SK-N-SH treated with all-trans-retinoic acid at 6 μM for 48 hours (cell line): ENCODE data around the gene PBX1.

Experiments used
- ATAC-seq: fragments of 200-7000 bp; cut with Tn5 transposase; 3 replicates; pipeline ENCODE4 v1.9.1; 2020; ENCODE audit warnings: mild to moderate bottlenecking, moderate library complexity
- ARNTL ChIP-seq: fragments of 450-650 bp; formaldehyde crosslinking; IDR thresholded peaks from 2 replicates; pipeline ENCODE4 v1.5.0; 2020; ENCODE audit warnings: low read depth, mild to moderate bottlenecking, moderate library complexity, borderline replicate concordance
- BACH2 ChIP-seq: fragments of 250-450 bp; sonication (Bioruptor Pico); IDR thresholded peaks from 2 replicates; pipeline ENCODE4 v1.9.0; 2021; ENCODE audit warnings: mild to moderate bottlenecking, borderline replicate concordance
- CSDC2 ChIP-seq: fragments of 250-450 bp; sonication (Bioruptor Pico); IDR thresholded peaks from 2 replicates; pipeline ENCODE4 v1.5.0; 2020; ENCODE audit warnings: mild to moderate bottlenecking, moderate library complexity
- CSRNP3 ChIP-seq: fragments of 250-450 bp; sonication (Bioruptor Pico); IDR thresholded peaks from 2 replicates; pipeline ENCODE4 v1.5.1; 2021; ENCODE audit warnings: mild to moderate bottlenecking, moderate library complexity
- ESRRG ChIP-seq: fragments of 250-450 bp; sonication (Bioruptor Pico); IDR thresholded peaks from 2 replicates; pipeline ENCODE4 v1.6.1; 2021; ENCODE audit warnings: mild to moderate bottlenecking
- GLIS3 ChIP-seq: fragments of 250-450 bp; sonication (Bioruptor Pico); IDR thresholded peaks from 2 replicates; pipeline ENCODE4 v1.5.0; 2020; ENCODE audit warnings: mild to moderate bottlenecking, moderate library complexity
- ISL1 ChIP-seq: fragments of 250-450 bp; sonication (Bioruptor Pico); IDR thresholded peaks from 2 replicates; pipeline ENCODE4 v2.1.2; 2022; ENCODE audit warnings: mild to moderate bottlenecking, moderate library complexity
- OSR1 ChIP-seq: fragments of 250-450 bp; sonication (Bioruptor Pico); IDR thresholded peaks from 2 replicates; pipeline ENCODE4 v1.8.0; 2022; ENCODE audit warnings: moderate library complexity, mild to moderate bottlenecking, inconsistent platforms
- PPARA ChIP-seq: fragments of 250-450 bp; sonication (Bioruptor Pico); IDR thresholded peaks from 2 replicates; pipeline ENCODE4 v1.5.0; 2020; ENCODE audit warnings: mild to moderate bottlenecking, borderline replicate concordance
- RARB ChIP-seq: fragments of 250-450 bp; sonication (Bioruptor Pico); IDR thresholded peaks from 2 replicates; pipeline ENCODE4 v1.8.0; 2021; ENCODE audit warnings: mild to moderate bottlenecking, moderate library complexity
- TOX ChIP-seq: fragments of 250-450 bp; sonication (Bioruptor Pico); IDR thresholded peaks from 2 replicates; pipeline ENCODE4 v1.8.0; 2021; ENCODE audit warnings: mild to moderate bottlenecking, moderate library complexity, borderline replicate concordance
- ZC3H10 ChIP-seq: fragments of 250-450 bp; sonication (Bioruptor Pico); IDR thresholded peaks from 2 replicates; pipeline ENCODE4 v1.5.1; 2021; ENCODE audit warnings: mild to moderate bottlenecking, moderate library complexity
- ZFP3 ChIP-seq: fragments of 250-450 bp; sonication (Bioruptor Pico); IDR thresholded peaks from 2 replicates; pipeline ENCODE4 v1.5.0; 2020; ENCODE audit warnings: mild to moderate bottlenecking, moderate library complexity
- ZFP30 ChIP-seq: fragments of 450-650 bp; formaldehyde crosslinking; IDR thresholded peaks from 2 replicates; pipeline ENCODE4 v1.5.0; 2022; ENCODE audit warnings: mild to moderate bottlenecking, moderate library complexity
- ZNF565 ChIP-seq: fragments of 450-650 bp; formaldehyde crosslinking; conservative IDR thresholded peaks from 2 replicates; pipeline ENCODE4 v1.5.0; 2020; ENCODE audit warnings: low read depth, mild to moderate bottlenecking, moderate library complexity
- ZNF70 ChIP-seq: fragments of 450-650 bp; formaldehyde crosslinking; IDR thresholded peaks from 2 replicates; pipeline ENCODE4 v1.5.0; 2020; ENCODE audit warnings: mild to moderate bottlenecking, moderate library complexity
- ZNF8 ChIP-seq: fragments of 450-650 bp; formaldehyde crosslinking; IDR thresholded peaks from 2 replicates; pipeline ENCODE4 v1.5.0; 2020; ENCODE audit warnings: mild to moderate bottlenecking, moderate library complexity
- TF ChIP-seq, protein P1 (sequence below): fragments of 250-450 bp; sonication (Bioruptor Pico); IDR thresholded peaks from 2 replicates; pipeline ENCODE4 v1.8.0; 2021; ENCODE audit warnings: low read depth, mild to moderate bottlenecking, moderate library complexity, borderline replicate concordance
- TF ChIP-seq, protein P2 (sequence below): fragments of 250-450 bp; sonication (Bioruptor Pico); IDR thresholded peaks from 2 replicates; pipeline ENCODE4 v1.8.0; 2020; ENCODE audit warnings: mild to moderate bottlenecking, moderate library complexity, borderline replicate concordance
- TF ChIP-seq, protein P3 (sequence below): fragments of 250-450 bp; sonication (Bioruptor Pico); IDR thresholded peaks from 2 replicates; pipeline ENCODE4 v1.5.1; 2020; ENCODE audit warnings: low read depth, mild to moderate bottlenecking, moderate library complexity
- TF ChIP-seq, protein P4 (sequence below): fragments of 250-450 bp; sonication (Bioruptor Pico); IDR thresholded peaks from 2 replicates; pipeline ENCODE4 v1.5.0; 2020; ENCODE audit warnings: mild to moderate bottlenecking, moderate library complexity

The PBX1 gene

GRCh38 chr1:164836614-164837018, 277.6 kb downstream of the PBX1 start (continued):
- TF ChIP-seq, protein P1, sequence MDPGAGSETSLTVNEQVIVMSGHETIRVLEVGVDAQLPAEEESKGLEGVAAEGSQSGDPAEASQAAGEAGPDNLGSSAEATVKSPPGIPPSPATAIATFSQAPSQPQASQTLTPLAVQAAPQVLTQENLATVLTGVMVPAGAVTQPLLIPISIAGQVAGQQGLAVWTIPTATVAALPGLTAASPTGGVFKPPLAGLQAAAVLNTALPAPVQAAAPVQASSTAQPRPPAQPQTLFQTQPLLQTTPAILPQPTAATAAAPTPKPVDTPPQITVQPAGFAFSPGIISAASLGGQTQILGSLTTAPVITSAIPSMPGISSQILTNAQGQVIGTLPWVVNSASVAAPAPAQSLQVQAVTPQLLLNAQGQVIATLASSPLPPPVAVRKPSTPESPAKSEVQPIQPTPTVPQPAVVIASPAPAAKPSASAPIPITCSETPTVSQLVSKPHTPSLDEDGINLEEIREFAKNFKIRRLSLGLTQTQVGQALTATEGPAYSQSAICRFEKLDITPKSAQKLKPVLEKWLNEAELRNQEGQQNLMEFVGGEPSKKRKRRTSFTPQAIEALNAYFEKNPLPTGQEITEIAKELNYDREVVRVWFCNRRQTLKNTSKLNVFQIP (CRISPR knock-in tag): no peak
- TF ChIP-seq ZNF8 (CRISPR knock-in tag): no peak
- TF ChIP-seq, protein P2, sequence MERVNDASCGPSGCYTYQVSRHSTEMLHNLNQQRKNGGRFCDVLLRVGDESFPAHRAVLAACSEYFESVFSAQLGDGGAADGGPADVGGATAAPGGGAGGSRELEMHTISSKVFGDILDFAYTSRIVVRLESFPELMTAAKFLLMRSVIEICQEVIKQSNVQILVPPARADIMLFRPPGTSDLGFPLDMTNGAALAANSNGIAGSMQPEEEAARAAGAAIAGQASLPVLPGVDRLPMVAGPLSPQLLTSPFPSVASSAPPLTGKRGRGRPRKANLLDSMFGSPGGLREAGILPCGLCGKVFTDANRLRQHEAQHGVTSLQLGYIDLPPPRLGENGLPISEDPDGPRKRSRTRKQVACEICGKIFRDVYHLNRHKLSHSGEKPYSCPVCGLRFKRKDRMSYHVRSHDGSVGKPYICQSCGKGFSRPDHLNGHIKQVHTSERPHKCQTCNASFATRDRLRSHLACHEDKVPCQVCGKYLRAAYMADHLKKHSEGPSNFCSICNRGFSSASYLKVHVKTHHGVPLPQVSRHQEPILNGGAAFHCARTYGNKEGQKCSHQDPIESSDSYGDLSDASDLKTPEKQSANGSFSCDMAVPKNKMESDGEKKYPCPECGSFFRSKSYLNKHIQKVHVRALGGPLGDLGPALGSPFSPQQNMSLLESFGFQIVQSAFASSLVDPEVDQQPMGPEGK (CRISPR knock-in tag): no peak

DNA sequence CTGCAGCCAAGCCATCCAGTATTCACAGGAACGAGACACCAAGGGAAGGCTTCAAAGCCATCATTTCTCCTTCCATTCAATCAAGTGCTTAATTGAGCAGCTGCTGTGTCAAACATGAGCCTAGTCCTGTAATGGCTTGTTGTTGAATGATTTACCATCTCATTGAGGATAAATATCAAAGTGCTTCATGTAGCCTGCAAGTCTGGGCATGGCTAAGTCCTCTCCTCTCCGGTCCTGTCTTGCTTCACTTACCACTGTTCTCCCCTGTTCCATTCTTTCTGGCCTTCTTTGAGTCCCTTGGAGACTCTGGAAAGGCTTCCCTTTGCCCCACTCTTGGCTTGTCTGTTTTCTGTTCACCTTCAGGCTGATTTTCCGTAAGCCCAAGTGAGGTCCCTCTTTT, 279.8 kb downstream of the PBX1 start:
- TF ChIP-seq ZNF565 (CRISPR knock-in tag) (no peak), GLIS3 (CRISPR knock-in tag) (no peak), ZNF70 (CRISPR knock-in tag) (no peak), OSR1 (CRISPR knock-in tag) (no peak)
- TF ChIP-seq, protein P3, sequence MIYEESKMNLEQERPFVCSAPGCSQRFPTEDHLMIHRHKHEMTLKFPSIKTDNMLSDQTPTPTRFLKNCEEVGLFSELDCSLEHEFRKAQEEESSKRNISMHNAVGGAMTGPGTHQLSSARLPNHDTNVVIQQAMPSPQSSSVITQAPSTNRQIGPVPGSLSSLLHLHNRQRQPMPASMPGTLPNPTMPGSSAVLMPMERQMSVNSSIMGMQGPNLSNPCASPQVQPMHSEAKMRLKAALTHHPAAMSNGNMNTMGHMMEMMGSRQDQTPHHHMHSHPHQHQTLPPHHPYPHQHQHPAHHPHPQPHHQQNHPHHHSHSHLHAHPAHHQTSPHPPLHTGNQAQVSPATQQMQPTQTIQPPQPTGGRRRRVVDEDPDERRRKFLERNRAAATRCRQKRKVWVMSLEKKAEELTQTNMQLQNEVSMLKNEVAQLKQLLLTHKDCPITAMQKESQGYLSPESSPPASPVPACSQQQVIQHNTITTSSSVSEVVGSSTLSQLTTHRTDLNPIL (CRISPR knock-in tag): no peak
- TF ChIP-seq, protein P2 (CRISPR knock-in tag): no peak
- ATAC-seq: no peak

GRCh38 chr1:164840936-164841335, 282.0 kb downstream of the PBX1 start:
- no peak for ATAC-seq
- TF ChIP-seq BACH2: no peak
- no peak for TF ChIP-seq ZC3H10
- TF ChIP-seq GLIS3 (CRISPR knock-in tag): no peak
- TF ChIP-seq, protein P4, sequence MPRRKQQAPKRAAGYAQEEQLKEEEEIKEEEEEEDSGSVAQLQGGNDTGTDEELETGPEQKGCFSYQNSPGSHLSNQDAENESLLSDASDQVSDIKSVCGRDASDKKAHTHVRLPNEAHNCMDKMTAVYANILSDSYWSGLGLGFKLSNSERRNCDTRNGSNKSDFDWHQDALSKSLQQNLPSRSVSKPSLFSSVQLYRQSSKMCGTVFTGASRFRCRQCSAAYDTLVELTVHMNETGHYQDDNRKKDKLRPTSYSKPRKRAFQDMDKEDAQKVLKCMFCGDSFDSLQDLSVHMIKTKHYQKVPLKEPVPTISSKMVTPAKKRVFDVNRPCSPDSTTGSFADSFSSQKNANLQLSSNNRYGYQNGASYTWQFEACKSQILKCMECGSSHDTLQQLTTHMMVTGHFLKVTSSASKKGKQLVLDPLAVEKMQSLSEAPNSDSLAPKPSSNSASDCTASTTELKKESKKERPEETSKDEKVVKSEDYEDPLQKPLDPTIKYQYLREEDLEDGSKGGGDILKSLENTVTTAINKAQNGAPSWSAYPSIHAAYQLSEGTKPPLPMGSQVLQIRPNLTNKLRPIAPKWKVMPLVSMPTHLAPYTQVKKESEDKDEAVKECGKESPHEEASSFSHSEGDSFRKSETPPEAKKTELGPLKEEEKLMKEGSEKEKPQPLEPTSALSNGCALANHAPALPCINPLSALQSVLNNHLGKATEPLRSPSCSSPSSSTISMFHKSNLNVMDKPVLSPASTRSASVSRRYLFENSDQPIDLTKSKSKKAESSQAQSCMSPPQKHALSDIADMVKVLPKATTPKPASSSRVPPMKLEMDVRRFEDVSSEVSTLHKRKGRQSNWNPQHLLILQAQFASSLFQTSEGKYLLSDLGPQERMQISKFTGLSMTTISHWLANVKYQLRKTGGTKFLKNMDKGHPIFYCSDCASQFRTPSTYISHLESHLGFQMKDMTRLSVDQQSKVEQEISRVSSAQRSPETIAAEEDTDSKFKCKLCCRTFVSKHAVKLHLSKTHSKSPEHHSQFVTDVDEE (CRISPR knock-in tag): no peak
- TF ChIP-seq RARB (CRISPR knock-in tag): no peak
- TF ChIP-seq TOX (CRISPR knock-in tag): no peak
- no peak for TF ChIP-seq ZNF70 (CRISPR knock-in tag)
- no peak for TF ChIP-seq CSRNP3 (CRISPR knock-in tag)
- no peak for TF ChIP-seq CSDC2 (CRISPR knock-in tag)
- TF ChIP-seq ESRRG: no peak
- no peak for TF ChIP-seq ZFP30 (CRISPR knock-in tag)
- no peak for TF ChIP-seq ZFP3 (CRISPR knock-in tag)
- TF ChIP-seq ZNF8 (CRISPR knock-in tag): no peak
- TF ChIP-seq ARNTL (CRISPR knock-in tag): no peak
- no peak for TF ChIP-seq PPARA (CRISPR knock-in tag)
- TF ChIP-seq ISL1 (CRISPR knock-in tag): no peak
- TF ChIP-seq ZNF565 (CRISPR knock-in tag): no peak
